NCI-H345 treated with DMSO at 0.1 percent for 48 hours (cell line): ENCODE measurements around the gene RCC1.
"Not testable (repeated sequence)": the region's sequence is repeated elsewhere in the genome, so short reads cannot be mapped to it uniquely, and the experiment has no call there.

ENCODE experiments used
- DNase-seq: peaks from one replicate; lab custom pipeline; 2025; ENCODE audit not compliant: unreplicated experiment; lab: John Stamatoyannopoulos, UW

Gene RCC1, protein sequence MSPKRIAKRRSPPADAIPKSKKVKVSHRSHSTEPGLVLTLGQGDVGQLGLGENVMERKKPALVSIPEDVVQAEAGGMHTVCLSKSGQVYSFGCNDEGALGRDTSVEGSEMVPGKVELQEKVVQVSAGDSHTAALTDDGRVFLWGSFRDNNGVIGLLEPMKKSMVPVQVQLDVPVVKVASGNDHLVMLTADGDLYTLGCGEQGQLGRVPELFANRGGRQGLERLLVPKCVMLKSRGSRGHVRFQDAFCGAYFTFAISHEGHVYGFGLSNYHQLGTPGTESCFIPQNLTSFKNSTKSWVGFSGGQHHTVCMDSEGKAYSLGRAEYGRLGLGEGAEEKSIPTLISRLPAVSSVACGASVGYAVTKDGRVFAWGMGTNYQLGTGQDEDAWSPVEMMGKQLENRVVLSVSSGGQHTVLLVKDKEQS

GRCh38 chr1:28505406-28506187 lies at the start of gene RCC1:
RCC1 (plus strand) TSS chr1:28506043; CDS start chr1:28529867, 23,824 bp downstream.
- peak; percentile 97 for DNase-seq

DNA sequence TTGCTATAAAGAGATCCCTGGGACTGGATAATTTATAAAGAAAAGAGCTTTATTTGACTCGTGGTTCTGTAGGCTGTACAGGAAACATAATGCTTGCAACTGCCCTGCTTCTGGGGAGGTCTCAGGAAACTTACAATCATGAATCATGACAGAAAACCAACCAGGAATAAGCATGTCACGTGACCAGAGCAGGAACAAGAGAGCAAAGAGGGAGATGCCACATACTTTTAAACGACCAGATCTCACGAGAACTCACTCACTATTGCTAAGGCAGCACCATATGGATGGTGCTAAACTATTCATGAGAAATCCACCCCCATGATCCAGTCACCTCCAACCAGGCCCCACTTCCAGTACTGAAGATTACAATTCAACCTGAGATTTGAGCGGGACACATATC lies 49.8 kb upstream of the RCC1 start:
- DNase-seq: no peak

DNA sequence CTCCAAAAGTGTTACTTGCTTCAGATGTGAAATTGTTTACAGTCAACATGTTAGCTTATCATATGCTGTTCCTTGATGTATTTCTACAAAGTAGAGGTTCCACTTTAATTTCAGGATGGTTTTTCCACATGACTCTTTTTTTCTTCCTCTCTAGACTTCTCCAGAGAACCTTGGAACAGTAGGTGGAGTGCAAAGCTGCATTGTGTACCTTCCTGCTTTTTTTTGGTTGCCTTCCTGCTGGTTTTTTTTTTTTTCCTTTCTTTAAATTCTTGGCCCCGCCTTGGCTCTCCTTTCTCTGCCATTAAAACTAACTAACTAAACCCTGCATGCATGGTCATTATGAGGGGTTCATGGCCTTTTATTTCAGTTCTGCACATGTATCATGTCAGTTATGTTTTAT lies 48.2 kb upstream of the RCC1 start:
- DNase-seq: no peak

- no peak for DNase-seq
These were observed 47.3 kb upstream of the RCC1 start for GRCh38 chr1:28458237-28459228.

- no peak for DNase-seq
These were observed 39.5 kb upstream of the RCC1 start for GRCh38 chr1:28466226-28466778.

DNA sequence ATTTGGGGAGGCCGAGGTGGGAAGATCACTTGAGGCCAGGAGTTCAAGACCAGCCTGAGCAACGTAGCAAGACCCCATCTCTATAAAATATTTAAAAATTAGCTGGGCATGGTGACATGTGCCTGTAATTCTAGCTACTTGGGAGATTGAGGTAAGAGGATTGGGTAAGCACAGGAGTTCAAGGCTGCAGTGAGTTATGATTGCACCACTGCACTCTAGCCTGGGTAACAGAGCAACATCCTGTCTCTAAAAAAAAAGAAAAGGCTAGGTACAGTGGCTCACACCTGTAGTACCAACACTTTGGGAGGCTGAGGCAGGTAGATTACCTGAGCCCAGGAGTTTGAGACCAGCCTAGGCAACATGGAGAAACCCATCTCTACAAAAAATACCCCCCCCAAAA lies 35.7 kb upstream of the RCC1 start:
- no peak for DNase-seq

- not testable (repeated sequence) for DNase-seq
These were observed 26.3 kb upstream of the RCC1 start for GRCh38 chr1:28479497-28479896.

GRCh38 chr1:28480308-28480707 lies 25.5 kb upstream of the RCC1 start:
- DNase-seq: no peak

DNA sequence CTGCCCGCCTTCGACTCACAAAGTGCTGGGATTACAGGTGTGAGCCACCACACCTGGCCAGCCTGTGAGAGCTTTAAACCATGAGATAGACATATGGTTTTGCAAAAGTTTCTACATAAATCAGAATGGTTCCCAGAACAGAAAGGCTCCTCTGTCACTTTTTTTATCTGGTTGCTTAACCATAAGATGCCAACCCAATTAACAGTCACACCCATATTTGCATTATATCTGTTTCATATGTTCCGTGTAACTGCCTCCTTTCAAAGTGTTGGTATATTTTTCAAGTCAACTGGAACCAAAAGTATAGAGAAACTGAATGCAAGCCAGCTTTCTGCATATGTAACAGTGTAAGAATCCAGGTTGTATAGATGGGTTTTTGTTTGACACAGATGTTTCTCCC lies 23.7 kb upstream of the RCC1 start:
- DNase-seq: no peak

DNA sequence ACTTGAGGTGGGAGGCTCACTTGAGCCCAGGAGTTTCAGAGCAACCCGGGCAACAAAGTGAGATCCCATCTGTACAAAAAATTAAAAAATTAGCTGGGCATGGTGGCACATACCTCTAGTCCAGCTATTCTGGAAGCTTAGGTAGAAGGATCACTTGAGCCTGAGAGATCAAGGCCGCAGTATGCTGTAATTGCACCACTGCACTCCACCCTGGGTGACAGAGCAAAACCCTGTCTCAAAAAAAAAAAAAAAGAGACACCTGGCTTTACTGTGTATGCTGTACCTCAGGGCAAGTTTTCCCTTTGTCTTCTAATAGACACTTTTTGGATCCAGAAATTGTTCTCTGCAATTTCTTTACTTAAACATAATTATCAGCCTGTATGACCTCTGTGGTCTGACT lies 23.1 kb upstream of the RCC1 start:
- DNase-seq: no peak

DNA sequence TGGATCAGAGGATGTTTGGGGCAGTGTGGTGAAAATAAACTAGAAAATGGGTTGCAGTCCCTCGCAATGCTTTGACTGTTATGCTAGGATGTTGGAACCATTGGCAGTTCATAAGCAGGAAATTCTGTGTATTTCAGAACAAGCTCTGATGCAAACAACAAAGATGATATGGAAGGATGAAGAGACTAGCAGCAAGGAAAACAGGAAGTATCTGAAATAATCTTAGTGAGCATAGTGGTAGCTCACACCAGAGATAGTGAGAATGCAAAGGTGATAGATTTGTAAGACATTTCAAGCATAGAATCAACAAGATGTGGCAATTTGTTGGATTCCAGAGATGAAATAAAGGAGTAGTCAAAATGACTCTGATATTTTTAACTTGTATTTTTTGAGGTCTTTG lies 11.1 kb upstream of the RCC1 start:
- DNase-seq: no peak

- no peak for DNase-seq
These were observed 6.3 kb upstream of the RCC1 start for GRCh38 chr1:28499553-28499952.

GRCh38 chr1:28501925-28502324 lies 3.9 kb upstream of the RCC1 start:
- no peak for DNase-seq

DNA sequence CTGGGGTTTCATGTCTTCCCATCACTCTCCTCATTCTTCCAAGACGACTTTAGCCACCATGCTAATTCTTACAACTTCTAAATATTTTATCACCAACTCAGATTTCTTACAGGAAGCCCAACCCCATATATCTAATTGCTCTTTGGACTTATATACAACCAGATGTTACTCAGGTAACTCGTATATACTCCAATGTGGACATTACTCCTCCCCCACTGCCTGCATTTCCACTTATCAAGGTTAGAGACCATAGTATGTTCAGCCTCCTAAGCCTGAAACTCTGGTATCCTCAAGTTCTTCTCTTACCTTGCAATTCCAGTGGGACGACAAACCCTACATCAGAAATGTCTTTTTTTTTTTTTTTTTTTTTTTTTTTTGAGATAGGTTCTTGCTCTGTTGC lies 2.7 kb upstream of the RCC1 start:
- DNase-seq: no peak

- DNase-seq: no peak
These were observed 1.0 kb downstream of the RCC1 start for GRCh38 chr1:28506907-28507246.

DNA sequence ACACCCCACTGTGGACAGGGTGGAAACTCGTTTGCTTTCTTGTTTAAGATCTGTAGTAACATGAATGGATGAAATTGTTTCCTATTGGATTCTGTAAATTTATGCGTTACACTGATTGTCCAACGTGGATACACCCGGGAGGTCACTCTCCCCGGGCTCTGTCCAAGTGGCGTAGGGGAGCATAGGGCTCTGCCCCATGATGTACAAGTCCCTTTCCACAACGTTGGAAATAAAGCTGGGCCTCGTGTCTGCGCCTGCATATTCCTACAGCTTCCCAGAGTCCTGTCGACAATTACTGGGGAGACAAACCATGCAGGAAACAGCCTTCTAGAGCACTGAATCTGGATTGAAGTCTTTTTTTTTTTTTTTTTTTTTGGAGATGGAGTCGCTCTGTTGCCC lies 1.4 kb downstream of the RCC1 start:
- DNase-seq: no peak

- no peak for DNase-seq
These were observed 2.0 kb downstream of the RCC1 start for GRCh38 chr1:28507646-28508434.

- DNase-seq: no peak
These were observed 2.6 kb downstream of the RCC1 start for GRCh38 chr1:28508435-28508754.

GRCh38 chr1:28509705-28510272 lies 3.9 kb downstream of the RCC1 start:
- DNase-seq: no peak
